Measurements from ENCODE around the gene ABO. TPM values are rescaled to one million over a fixed set of nuclear protein-coding genes. Genes with fewer than 3 reads are reported as not detected.

ABO gene
- total and polyA plus RNA-seq, 4 donors, result 0.08 to 0.75 (median 0.10) TPM; not detected in 1

DNA sequence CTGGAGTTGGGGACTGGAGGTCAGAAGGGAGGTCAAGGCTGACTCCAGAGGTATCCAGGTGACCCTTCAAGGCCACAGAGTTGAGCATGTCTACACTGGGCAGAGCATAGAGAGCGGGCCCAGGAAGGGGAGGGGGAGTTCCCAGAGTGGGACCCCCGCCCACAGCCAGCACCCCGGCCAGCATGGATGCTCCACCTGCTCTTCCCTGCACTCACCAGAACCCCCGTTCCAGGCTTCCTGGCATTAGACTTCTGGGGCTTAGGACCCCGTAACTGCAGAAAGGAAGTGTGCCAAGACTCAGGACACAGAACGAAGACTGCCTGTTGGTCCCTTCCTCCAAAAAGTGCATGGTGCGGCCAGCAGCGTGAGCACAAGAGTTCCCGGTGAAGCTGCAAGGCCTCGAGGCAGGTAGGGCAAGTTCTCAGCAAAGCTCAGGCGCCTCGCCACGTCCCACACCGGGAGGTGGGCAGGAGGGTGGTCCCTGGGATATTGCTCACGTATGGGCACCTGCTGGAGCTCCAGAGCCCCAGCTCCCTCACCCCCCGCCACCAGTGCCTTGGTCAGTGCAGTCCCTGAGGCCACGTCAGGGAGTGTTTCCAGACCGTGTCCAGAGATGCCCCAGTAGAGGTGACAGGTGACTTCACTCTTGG, 13.8 kb downstream of the ABO start:
- Histone ChIP-seq H3K4me1 (ENCODE audit: control insufficient read depth in 4 of 4, insufficient read depth in 4 of 4, low read length in 3 of 4) (no peaks in the 10 kb centered on the region), H3K27me3 (ENCODE audit: control insufficient read depth in 4 of 4, insufficient read depth in 4 of 4, low read length in 3 of 4) (no peaks in the 10 kb centered on the region), H3K27ac (ENCODE audit: low read depth in 1 of 2, low read length in 2 of 2) (no peak overlapping the region), H3K4me3 (ENCODE audit: low read depth in 1 of 3, low read length in 3 of 3) (no peak overlapping the region), H3K9me3 (ENCODE audit: control insufficient read depth in 4 of 4, low read length in 3 of 4) (peaks cover 0 to 2% (median 0%) of the 10 kb centered on the region in 4 donors), H3K36me3 (ENCODE audit: control insufficient read depth in 4 of 4, insufficient read depth in 3 of 4, low read depth in 1 of 4, low read length in 3 of 4) (no peaks in the 10 kb centered on the region), H3K9ac (ENCODE audit: low read depth in 1 of 2, low read length in 2 of 2) (no peak overlapping the region)
- TF ChIP-seq JUND (IDR thresholded peaks at IDR 0.05) (no peak), FOXA2 (IDR thresholded peaks at IDR 0.05) (no peak), EGR1 (IDR thresholded peaks at IDR 0.05; ENCODE audit: low read depth in 2 of 2) (no peak), SP1 (IDR thresholded peaks at IDR 0.05) (no peak), HNF4A (conservative IDR thresholded peaks at IDR 0.05) (no peak), FOXA1 (IDR thresholded peaks at IDR 0.05) (no peak), TAF1 (conservative IDR thresholded peaks at IDR 0.05) (no peak), NR2F2 (IDR thresholded peaks at IDR 0.05) (no peak), YY1 (IDR thresholded peaks at IDR 0.05) (no peak), REST (IDR thresholded peaks at IDR 0.05) (no peak), HNF4G (IDR thresholded peaks at IDR 0.05) (no peak), RAD21 (IDR thresholded peaks at IDR 0.05) (no peak), RXRA (IDR thresholded peaks at IDR 0.05) (no peak), ATF3 (IDR thresholded peaks at IDR 0.05) (no peak), MAX (IDR thresholded peaks at IDR 0.05) (no peak), GABPA (IDR thresholded peaks at IDR 0.05 in 1 of 2, conservative IDR thresholded peaks at IDR 0.05 in 1 of 2) (no peak)
- TF ChIP-seq, protein P1, sequence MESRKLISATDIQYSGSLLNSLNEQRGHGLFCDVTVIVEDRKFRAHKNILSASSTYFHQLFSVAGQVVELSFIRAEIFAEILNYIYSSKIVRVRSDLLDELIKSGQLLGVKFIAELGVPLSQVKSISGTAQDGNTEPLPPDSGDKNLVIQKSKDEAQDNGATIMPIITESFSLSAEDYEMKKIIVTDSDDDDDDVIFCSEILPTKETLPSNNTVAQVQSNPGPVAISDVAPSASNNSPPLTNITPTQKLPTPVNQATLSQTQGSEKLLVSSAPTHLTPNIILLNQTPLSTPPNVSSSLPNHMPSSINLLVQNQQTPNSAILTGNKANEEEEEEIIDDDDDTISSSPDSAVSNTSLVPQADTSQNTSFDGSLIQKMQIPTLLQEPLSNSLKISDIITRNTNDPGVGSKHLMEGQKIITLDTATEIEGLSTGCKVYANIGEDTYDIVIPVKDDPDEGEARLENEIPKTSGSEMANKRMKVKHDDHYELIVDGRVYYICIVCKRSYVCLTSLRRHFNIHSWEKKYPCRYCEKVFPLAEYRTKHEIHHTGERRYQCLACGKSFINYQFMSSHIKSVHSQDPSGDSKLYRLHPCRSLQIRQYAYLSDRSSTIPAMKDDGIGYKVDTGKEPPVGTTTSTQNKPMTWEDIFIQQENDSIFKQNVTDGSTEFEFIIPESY (IDR thresholded peaks at IDR 0.05), result no peak
- TF ChIP-seq, protein P2, sequence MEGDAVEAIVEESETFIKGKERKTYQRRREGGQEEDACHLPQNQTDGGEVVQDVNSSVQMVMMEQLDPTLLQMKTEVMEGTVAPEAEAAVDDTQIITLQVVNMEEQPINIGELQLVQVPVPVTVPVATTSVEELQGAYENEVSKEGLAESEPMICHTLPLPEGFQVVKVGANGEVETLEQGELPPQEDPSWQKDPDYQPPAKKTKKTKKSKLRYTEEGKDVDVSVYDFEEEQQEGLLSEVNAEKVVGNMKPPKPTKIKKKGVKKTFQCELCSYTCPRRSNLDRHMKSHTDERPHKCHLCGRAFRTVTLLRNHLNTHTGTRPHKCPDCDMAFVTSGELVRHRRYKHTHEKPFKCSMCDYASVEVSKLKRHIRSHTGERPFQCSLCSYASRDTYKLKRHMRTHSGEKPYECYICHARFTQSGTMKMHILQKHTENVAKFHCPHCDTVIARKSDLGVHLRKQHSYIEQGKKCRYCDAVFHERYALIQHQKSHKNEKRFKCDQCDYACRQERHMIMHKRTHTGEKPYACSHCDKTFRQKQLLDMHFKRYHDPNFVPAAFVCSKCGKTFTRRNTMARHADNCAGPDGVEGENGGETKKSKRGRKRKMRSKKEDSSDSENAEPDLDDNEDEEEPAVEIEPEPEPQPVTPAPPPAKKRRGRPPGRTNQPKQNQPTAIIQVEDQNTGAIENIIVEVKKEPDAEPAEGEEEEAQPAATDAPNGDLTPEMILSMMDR (IDR thresholded peaks at IDR 0.05; ENCODE audit: low read depth, low read length, missing input control), result no peak
- no peak for DNase-seq (ENCODE audit: low spot score)
- WGBS, result 91% methylated on average over 18 of the region's 18 CpGs
